ENCODE data around the gene PDE9A. TPM values are rescaled to one million over a fixed set of nuclear protein-coding genes. Genes with fewer than 3 reads are reported as not detected.

PDE9A gene
- total and polyA plus RNA-seq, 2 donors (not counting 3 experiments of a cell fraction or from before 2014, with no cell fraction given), result 0.28 to 2.2 TPM

DNA sequence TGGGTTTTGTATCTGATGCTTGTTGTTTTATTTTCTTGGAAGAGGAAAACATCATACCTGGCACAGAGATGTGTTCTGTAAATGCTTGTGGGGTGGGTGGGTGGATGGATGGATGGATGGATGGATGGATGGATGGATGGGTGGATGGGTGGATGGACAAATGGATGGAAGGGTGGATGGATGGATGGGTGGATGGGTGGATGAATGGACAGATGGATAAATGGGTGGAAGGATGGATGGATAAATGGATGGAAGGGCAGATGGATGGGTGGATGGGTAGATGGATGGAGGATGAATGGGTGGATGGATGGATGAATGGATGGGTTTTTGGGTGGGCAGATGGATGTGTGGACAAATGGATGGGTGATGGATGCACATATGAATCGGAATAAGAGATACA is 111.5 kb downstream of the PDE9A start:
- TF ChIP-seq POLR2AphosphoS5 (IDR thresholded peaks at IDR 0.05; ENCODE audit: insufficient read depth, low read depth, low read length) (no peak), MYC (IDR thresholded peaks at IDR 0.05; ENCODE audit: low read depth, low read length) (no peak), POLR2A (IDR thresholded peaks at IDR 0.05; ENCODE audit: low read depth, low read length) (no peak), JUN (IDR thresholded peaks at IDR 0.05; ENCODE audit: borderline replicate concordance, insufficient read depth, insufficient read length, low read depth) (no peak), EZH2 (IDR thresholded peaks at IDR 0.05; ENCODE audit: borderline replicate concordance, low read depth, low read length, severe bottlenecking) (no peak), GATA2 (IDR thresholded peaks at IDR 0.05; ENCODE audit: insufficient read depth, insufficient read length, low read depth, low read length) (no peak), FOS (IDR thresholded peaks at IDR 0.05; ENCODE audit: borderline replicate concordance, insufficient read depth, low read length) (no peak)
- TF ChIP-seq, protein P1, sequence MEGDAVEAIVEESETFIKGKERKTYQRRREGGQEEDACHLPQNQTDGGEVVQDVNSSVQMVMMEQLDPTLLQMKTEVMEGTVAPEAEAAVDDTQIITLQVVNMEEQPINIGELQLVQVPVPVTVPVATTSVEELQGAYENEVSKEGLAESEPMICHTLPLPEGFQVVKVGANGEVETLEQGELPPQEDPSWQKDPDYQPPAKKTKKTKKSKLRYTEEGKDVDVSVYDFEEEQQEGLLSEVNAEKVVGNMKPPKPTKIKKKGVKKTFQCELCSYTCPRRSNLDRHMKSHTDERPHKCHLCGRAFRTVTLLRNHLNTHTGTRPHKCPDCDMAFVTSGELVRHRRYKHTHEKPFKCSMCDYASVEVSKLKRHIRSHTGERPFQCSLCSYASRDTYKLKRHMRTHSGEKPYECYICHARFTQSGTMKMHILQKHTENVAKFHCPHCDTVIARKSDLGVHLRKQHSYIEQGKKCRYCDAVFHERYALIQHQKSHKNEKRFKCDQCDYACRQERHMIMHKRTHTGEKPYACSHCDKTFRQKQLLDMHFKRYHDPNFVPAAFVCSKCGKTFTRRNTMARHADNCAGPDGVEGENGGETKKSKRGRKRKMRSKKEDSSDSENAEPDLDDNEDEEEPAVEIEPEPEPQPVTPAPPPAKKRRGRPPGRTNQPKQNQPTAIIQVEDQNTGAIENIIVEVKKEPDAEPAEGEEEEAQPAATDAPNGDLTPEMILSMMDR (IDR thresholded peaks at IDR 0.05; ENCODE audit: extremely low read depth in 1 of 2, insufficient read depth in 1 of 2, low read depth in 1 of 2, low read length in 2 of 2), result no peak
- TF ChIP-seq, protein P2, sequence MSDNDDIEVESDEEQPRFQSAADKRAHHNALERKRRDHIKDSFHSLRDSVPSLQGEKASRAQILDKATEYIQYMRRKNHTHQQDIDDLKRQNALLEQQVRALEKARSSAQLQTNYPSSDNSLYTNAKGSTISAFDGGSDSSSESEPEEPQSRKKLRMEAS (IDR thresholded peaks at IDR 0.05; ENCODE audit: insufficient read depth, insufficient read length), result no peak
- Histone ChIP-seq H2AFZ (ENCODE audit: low read depth, low read length) (no peak overlapping the region), H3K36me3 (ENCODE audit: control insufficient read depth in 2 of 2, extremely low read depth in 1 of 2, insufficient read depth in 2 of 2, low read length in 2 of 2) (no peaks in the 10 kb centered on the region), H3K4me3 (replicated peaks in 1 of 3; ENCODE audit: insufficient read depth in 1 of 3, low read depth in 1 of 3, low read length in 3 of 3) (no peak overlapping the region), H4K20me1 (replicated peaks; ENCODE audit: control insufficient read depth, extremely low read depth, insufficient read depth, low read length) (no peaks in the 10 kb centered on the region), H3K27ac (ENCODE audit: insufficient read depth, low read depth, low read length) (no peak overlapping the region), H3K27me3 (ENCODE audit: control insufficient read depth in 2 of 2, insufficient read depth in 2 of 2, low read length in 2 of 2) (no peaks in the 10 kb centered on the region), H3K4me2 (ENCODE audit: insufficient read depth, low read length) (no peak overlapping the region), H3K9me3 (replicated peaks; ENCODE audit: control insufficient read depth, insufficient read depth, low read length) (no peaks in the 10 kb centered on the region), H3K79me2 (ENCODE audit: control insufficient read depth, insufficient read depth, low read length) (no peaks in the 10 kb centered on the region), H3K4me1 (ENCODE audit: control insufficient read depth, extremely low read depth, insufficient read depth, low read length) (no peaks in the 10 kb centered on the region), H3K9me1 (replicated peaks; ENCODE audit: control insufficient read depth, extremely low read depth, insufficient read depth, low read length) (no peaks in the 10 kb centered on the region), H3K9ac (replicated peaks; ENCODE audit: extremely low read depth, insufficient read depth, low read length) (no peak overlapping the region)
- dilution Hi-C loops (cut with MboI; ENCODE audit: extremely low pct_ligation_motif_present, low sequenced_read_pairs) (no loop called here), intact Hi-C loops (cut with micrococcal nuclease) (no loop called here)
- DNase-seq (ENCODE audit: low read depth, low spot score) (no peak), FAIRE-seq (no peak)
- BruUV-seq (replicated peaks), result no TSS peak
- POLR2A ChIA-PET, result no interaction called here
- CTCF ChIA-PET, result no interaction called here
